NCI-H2081 (cell line): Measurements from ENCODE around the gene RNF213.
"Not testable (repeated sequence)": the region's sequence is repeated elsewhere in the genome, so short reads cannot be mapped to it uniquely, and the experiment has no call there.

ENCODE experiments used
- DNase-seq, 2 experiments: peaks; one replicate each; lab custom pipeline; 2025; lab: John Stamatoyannopoulos, UW

The RNF213 gene

DNA sequence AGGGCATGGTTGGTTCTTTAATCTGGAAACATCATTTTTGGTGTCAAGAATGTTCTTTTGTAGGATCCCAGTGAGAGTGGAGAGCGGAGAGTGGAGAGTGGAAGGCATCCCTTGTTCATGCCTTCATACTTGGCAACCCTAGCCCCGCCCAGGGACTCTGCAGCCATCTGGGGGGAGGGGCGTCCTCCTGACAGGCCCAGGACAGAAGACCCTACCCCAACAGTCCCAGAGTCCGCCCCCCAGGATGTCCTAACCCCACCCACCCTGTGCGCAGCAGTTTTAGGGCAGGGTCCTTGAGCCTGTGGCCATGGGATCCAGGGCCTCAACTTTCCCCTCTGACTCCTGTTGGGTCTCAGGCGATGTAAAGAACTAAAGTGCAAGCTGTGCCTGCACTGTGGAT lies 36.0 kb upstream of the RNF213 start:
- DNase-seq, result no peak

DNA sequence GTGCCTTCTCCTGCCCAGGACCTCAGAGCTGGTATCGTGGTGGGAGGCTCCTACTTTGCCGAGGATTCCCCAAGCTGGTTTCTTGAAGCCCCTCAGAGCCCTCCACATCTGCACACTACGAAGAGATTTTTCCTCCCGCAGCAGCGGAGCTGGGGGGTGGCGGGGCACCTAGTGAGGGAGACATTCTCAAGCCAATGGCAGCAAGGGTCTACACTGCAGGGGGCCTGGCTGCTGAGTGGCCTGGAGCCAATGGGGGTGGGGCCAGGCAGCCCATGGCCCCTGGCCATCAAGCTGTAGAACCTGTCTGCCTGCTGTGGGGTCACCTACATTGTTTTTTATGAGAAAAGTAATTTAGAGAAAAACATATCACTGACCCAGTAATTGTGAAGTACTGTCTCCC lies 35.4 kb upstream of the RNF213 start:
- no peak for DNase-seq

DNA sequence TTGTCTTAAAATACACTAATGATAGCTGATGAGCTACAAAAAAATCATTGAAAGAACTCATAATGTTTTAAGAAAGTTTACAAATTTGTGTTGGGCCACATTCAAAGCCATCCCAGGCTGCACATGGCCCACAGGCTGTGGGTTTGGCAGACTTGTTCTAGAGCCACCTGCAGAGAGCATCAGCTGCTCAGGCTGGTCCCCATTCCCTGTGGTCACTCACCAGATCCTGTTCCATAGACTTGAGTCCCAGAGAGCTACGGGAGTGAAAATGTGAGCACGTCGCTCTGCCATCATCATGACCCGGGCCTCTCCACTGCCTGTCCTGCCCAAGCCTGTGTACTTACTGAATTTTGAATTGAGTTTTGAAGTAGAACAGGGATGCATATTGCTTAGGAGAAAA lies 33.5 kb upstream of the RNF213 start:
- DNase-seq, result no peak

DNA sequence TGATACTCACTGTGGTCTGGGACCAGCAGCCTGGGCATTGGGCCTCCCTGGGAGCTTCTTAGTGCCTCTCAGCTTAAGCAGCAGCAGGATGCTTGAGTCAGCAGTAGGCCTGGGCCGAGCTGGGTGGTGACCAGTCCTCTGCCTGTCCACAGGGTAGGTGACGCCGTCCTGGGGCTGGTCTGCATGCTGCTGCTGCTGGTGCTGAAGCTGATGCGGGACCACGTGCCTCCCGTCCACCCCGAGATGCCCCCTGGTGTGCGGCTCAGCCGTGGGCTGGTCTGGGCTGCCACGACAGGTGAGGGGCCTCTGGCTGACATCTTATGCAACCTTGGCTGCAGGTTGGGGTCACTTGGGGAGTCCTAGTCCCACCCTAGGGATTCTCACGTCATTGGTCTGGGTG lies 33.0 kb upstream of the RNF213 start:
- DNase-seq, result no peak

DNA sequence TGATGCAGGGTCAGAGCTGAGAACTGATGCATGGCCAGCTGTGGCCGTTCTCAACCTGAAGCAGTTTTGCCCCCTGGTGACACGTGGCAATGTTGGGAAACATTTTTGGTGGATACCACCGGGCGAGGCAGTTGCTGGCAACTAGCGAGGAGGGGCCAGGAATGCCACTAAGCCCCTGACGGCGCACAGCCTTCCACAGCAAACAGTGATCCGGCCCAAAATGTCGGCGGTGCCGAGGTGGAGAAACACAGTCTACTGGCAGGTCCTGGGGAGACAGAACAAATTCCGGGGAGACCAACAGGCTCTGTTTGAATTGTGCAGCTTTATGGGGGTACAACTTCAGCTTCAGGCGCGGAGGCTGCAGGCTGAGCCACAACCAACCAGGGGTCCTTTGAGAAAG lies 32.2 kb upstream of the RNF213 start:
- no peak for DNase-seq

DNA sequence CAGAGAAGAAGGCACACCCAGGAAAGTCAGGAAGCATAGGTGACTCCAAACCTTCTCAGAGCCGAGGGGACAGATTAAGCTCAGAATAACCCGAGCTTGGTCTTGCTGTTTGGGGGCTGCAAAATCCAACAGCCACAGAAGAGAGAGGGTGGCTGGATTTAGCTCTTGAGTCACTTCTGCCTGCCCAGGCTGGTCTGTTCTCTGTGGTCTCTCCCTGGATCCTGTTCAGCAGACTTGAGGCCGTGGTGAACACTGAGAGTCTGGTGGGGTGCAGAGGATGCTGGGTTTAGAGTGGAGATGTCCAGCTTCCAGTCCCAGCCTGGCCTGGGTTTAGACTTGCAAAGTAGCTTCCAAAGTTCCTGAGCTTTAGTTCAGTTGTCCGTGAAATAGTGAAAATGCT lies 31.6 kb upstream of the RNF213 start:
- DNase-seq, result no peak

DNA sequence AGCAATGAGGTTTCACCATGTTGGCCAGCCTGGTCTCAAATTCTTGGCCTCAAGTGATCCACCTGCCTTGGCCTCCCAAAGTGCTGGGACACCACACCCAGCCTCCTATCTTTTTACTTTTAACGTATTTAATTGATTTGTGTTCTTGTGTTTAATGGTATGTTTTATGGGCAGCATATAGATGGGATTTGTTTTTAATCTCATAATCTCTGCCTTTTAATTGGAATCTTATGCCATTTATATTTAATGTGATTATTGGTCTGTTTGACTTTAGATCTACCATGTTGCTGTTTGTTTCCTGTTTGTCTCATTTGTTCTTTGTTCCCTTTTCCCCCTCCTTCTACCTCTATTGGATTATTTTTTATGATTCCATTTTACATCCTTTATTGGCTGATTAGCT lies 28.2 kb upstream of the RNF213 start:
- DNase-seq, result no peak

DNA sequence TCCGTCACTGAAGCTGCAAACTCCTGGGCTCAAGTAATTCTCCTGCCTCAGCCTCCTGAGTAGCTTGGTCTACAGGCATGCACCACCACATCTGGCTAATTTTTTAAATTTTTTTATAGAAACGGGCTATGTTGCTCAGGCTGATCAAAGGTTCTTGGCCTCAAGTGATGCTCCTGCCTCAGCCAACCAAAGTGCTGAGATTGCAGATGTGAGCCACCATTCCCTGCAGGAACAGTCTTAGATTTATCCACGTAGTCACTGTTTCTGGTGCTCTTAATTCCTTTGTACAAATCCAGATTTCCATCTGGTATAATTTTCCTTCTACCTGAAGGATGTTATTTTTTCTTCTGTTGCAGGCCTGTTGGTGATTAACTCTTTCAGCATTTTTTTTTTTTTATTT lies 27.4 kb upstream of the RNF213 start:
- DNase-seq, result no peak

DNA sequence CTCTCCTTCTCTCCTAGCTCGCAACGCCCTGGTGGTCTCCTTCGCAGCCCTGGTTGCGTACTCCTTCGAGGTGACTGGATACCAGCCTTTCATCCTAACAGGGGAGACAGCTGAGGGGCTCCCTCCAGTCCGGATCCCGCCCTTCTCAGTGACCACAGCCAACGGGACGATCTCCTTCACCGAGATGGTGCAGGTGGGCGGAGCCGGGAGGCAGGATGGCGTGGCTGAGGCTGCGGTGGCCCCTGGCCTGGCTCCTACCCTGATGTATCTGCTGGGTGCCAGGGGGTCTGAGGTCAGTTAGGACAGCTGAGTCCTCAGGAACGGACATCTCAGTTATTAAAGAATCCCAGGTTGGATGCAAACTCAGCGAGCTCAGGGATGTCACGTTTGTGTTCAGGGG lies 23.7 kb upstream of the RNF213 start:
- DNase-seq, result no peak

DNA sequence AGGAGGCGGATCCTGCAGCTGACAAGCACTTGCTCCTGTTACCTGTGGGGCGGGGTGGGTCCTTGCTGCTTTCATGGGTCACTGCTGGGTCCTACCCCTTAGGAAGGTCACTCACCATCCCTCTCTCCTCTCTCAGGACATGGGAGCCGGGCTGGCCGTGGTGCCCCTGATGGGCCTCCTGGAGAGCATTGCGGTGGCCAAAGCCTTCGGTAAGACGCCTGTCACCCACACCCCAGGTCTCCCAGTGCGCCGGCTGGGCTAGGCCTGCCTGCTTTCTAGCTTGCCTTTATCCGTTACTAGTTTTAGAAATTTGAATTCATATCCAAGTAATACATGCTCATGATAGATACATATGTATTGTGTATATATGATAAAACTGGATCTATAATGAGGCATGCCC lies 23.3 kb upstream of the RNF213 start:
- DNase-seq, result no peak

DNA sequence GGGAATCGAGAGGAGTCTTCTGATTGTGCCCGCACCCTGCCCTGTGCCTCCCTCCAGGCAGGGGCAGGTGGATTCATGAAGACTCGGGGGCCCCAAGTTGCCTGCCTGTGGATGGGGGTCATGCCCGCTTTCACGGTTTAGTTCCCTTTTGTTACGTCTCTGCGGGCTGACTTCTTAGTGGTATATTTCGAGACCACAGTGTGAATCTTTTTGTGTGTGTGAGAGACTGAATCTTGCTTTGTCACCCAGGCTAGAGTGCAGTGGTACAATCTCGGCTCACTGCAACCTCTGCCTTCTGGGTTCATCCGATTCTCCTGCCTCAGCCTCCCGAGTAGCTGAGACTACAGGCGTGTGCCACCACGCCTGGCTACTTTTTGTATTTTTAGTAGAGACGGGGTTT lies 18.1 kb upstream of the RNF213 start:
- no peak for DNase-seq

DNA sequence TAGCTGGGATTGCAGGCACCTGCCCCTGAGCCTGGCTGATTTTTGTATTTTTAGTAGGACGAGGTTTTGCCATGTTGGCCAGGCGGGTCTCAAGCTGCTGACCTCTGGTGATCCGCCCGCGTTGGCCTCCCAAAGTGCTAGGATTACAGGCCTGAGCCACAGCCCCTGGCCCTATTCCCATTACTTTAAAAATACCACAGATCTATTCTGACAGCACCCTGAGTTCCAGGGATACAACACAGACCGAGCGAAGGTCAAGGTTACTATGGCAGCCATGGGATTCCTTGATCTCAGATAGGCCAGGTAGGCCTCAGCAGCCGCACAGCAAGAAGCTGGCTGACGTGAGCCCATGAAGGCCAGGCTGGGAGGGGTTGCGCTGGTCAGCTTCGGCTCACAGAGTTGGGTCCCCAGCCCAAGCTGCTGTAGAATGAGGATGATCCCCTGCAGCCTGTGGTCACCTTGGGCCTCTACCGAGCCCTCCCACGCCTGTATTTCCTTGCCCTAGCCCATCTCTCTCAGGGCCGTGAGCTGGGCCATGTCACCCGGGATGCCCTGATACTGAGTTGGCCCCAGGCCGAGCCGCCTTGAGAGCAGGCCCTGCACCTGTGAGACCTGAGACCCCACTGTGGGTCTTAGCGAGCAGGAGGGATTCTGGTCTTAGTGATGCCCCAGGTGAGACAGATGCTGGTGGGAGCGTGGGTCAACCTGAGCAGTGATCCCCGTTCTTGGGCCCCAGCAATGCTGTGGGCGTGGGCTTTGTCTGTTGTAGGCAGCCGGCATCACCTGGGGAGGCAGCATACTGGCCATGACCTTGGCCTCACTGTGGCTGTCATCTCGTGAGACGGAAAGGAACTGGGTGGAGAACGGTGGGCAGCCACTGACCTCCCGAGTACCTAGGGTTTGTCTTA lies 16.9 kb upstream of the RNF213 start:
- no peak for DNase-seq

DNA sequence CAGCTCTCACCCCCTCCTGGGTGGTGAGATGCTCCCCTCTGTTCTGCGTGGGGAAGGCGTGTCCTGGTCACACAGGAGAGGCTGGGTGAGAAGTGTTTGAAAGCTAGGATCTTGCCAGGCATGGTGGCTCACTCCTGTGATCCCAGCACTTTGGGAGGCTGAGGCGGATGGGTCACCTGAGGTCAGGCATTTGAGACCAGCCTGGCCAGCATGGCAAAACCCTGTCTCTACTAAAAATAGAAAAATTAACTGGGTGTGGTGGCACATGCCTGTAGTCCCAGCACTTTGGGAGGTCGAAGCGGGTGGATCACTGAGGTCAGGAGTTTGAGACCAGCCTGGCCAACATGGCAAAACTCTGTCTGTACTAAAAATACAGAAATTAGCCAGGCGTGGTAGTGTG lies 16.2 kb upstream of the RNF213 start:
- not testable (repeated sequence) for DNase-seq

DNA sequence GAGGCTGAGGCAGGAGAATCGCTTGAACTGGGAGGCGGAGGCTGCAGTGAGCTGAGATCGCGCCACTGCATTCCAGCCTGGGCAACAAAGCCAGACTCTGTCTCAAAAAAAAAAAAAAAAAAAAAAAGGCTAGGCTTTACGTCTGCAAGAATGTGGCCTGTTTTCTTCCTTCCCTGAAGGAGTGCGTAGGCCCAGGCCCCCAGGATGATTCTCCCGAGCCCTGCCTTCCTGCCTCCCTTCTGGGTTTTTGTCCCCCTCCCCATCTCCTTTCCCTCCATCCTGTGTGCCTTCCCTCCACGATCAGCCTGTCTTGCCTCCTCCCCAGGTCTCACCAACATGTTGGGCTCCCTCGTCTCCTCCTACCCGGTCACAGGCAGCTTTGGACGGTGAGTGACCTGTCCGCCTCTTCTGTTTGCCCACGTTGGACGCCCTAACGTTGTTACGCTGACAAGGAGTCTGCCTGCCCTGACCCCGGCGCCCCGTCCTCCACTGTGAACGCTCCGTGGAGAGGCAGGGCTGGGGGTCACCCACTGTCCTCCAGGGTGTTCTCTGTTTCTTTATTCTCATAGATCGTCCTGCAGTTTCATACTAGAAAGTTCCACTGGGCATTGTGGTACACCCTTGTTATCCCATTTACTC lies 15.7 kb upstream of the RNF213 start:
- DNase-seq, result no peak

DNA sequence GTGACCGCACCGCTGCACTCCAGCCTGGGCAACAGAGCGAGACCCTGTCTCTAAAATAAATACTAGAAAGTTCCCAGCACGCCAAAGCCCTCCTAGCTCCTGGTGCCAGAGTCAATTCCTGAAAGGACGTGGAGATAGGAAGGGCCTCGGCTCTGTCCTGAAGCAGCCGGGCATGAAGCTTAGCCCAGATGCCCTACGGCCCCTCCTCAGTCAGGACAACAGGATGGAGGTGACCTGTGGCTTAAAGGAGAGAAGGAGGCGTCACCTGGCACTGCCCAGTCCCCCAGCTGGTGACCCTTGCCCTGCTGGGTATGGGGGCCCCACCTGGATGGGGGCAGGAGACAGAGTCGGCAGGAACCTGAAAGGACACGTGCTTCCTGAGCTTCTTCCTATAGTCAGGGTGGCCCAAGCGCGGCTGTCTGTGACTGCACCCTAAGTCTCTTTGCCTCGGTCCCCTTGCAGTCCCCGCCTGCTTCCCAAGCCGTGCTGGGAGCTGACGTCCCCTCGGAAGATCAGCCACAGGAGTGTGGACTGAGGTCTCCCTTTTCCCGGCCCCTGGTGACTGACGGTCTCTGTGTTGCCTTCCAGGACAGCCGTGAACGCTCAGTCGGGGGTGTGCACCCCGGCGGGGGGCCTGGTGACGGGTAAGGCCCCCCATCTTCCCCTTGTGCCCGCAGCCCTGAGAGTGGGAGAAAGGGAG lies 14.9 kb upstream of the RNF213 start:
- no peak for DNase-seq

DNA sequence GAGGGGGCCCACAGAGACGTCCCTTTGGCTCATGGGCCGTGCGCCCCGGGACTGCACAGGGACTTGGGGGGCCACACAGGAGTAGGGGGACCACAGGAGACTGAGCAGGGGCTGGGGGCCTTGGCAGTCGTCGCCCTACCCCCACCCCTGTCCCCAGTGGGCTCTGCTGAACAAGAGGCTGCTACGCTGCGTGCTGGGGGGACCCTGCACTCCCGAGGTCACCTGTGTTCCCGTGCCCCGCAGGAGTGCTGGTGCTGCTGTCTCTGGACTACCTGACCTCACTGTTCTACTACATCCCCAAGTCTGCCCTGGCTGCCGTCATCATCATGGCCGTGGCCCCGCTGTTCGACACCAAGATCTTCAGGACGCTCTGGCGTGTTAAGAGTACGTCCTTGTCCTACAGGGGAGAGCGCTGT lies 14.4 kb upstream of the RNF213 start:
- DNase-seq, result no peak

DNA sequence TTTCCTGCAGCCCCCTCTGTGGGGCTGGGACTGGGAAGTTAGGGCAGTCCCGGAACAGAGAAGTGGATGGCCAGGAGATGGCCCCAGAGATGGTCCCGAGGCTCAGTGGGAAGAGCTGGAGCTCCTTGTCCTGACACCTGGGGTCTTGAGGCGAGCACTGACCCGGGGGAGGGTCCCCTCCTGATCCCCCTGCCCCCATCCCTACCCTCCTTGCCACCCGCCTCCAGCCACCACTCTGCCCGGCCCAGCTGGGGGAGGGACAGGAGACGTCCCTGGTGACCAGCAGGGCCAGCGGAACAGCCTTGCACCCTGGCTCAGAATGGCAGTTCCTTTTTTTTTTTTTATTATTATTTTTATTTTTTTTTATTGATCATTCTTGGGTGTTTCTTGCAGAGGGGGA lies 13.9 kb upstream of the RNF213 start:
- DNase-seq, result no peak

DNA sequence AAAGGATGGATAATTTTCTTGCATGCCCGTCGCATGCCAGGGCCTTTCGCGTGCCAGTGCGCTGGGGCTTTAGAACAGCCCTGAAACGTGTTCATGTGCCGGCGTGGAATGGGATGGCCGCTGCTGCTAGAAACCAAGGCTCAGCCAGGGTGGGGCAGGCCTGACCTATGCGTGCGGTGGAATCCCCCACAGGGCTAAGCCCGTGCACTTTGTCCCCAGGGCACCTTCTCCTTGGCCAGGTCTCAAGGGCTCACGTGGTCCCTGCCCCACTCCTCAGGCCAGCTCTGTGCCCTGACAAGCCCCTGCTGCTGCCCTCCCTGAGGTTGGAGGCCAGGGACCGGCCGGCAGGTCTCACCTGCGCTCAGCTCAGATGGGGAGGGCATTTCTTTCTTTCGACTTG lies 13.1 kb upstream of the RNF213 start:
- DNase-seq, result no peak

DNA sequence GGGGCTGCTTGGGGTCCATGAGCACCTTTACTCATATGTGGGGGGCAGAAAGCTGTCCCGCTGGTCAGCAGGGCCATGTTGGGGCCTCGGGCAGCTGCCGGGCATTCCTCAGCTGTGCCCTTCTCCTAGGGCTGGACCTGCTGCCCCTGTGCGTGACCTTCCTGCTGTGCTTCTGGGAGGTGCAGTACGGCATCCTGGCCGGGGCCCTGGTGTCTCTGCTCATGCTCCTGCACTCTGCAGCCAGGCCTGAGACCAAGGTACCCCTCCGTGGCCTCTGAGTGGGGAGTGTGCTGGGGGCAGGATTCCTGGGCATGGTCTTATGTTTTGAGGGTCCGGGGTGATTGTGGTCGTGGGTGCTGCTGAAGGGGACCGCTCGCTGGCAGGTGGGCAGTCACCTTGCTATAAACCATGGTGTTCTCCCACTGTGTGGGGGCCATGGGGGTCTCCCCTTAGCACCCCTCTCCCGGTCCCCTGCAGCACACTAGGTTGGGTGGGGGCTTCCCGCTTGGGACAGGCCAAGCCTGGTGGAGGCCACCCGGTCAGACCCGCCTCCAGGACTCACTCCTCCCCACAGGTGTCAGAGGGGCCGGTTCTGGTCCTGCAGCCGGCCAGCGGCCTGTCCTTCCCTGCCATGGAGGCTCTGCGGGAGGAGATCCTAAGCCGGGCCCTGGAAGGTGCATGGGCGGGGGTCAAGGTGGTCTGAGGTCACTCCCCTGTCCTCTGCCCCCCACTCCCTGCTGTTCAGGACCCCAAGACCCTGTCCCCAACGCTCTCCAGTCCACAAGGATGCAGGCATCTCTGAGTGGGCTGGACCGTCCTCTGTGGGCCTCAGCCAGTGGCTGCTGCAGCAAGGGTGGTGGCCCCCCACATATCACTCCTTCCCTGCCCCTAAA lies 12.4 kb upstream of the RNF213 start:
- no peak for DNase-seq

DNA sequence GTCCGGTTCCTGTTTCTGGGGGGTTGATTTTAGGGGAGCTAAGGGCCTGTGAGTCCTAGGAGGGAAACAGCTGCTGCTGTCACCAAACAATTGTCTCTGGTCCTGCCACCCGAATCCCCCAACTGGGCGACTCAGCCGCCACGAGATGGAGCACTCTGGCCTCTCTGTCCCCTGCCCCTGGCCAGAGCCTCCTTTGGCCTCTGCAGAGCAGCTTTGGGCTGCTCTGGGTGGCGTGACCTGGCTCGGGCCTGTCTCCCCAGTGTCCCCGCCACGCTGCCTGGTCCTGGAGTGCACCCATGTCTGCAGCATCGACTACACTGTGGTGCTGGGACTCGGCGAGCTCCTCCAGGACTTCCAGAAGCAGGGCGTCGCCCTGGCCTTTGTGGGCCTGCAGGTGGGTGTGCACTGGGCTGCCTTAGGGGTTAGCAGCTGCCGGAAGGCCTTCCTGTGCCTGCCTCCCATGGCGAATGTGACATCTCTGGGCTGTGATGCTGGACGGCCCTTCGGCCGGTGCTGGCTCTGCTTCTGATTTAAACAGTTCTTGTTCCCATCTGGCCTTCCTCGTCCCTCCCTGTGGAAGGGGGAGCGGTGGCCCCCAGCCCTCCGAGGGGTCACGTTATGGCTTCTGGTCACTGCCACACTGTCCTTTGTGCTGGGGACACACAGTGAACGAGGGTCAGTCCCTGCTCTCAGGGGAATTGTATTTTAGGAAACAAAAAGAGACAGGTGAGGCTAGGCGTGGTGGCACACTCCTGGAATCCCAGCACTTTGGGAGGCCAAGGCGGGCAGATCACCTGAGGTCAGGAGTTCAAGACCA lies 11.6 kb upstream of the RNF213 start:
- DNase-seq, result no peak

DNA sequence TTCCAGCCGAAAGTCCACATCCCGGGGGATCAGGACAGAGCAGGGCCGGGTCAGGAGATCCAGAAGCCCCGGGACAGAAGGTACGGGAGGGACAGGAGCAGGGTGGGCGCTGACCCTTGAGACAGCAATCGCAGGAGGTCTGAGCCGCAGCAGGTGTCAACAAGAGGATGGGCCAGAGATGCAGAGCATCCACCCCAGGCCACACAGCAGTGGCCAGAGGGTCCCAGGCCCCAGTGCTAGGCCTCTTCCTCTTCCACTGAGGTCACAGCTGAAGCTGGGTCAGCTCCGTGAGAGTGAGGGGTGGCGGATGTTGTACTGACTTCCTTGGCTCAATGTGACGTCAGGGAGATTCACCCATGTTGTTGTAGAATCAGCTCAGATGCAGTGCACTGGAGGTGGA lies 8.7 kb upstream of the RNF213 start:
- DNase-seq, result no peak
